HepG2 (cell line): ENCODE measurements around the gene MAB21L4. TPM values are rescaled to one million over a fixed set of nuclear protein-coding genes. Genes with fewer than 3 reads are reported as not detected.
A peak's percentile ranks its signal among the peaks of the same experiment; 100 is the strongest.

Experiments used
- DNMT1 ChIP-seq: sonication (generic); formaldehyde crosslinking; IDR thresholded peaks from 2 replicates; pipeline ENCODE4 v1.5.1; 2020; ENCODE audit warnings: mild to moderate bottlenecking, missing genetic modification reagents
- DPF2 ChIP-seq: sonication (generic); formaldehyde crosslinking; IDR thresholded peaks from 2 replicates; pipeline ENCODE4 v1.4.0; 2020; ENCODE audit warnings: mild to moderate bottlenecking, low read depth, missing genetic modification reagents, borderline replicate concordance
- GABPB1 ChIP-seq: IDR thresholded peaks from 2 replicates; pipeline ENCODE4 v1.6.1; 2016; ENCODE audit warnings: mild to moderate bottlenecking, missing genetic modification reagents, moderate library complexity, missing compliant biosample characterization
- GFI1 ChIP-seq: sonication (generic); formaldehyde crosslinking; IDR thresholded peaks from 2 replicates; pipeline ENCODE4 v1.5.0; 2020; ENCODE audit warnings: missing genetic modification reagents, mild to moderate bottlenecking, borderline replicate concordance
- JUN ChIP-seq: sonication (generic); formaldehyde crosslinking; IDR thresholded peaks from 2 replicates; pipeline ENCODE4 v1.4.0; 2020; ENCODE audit warnings: mild to moderate bottlenecking, missing genetic modification reagents
- NFYC ChIP-seq: IDR thresholded peaks from 2 replicates; pipeline ENCODE4 v1.6.1; 2016; ENCODE audit warnings: missing genetic modification reagents, missing compliant biosample characterization
- PRPF4 ChIP-seq: fragments of 200-400 bp; formaldehyde crosslinking; IDR thresholded peaks from 2 replicates; pipeline ENCODE4 v1.6.1; 2016; ENCODE audit warnings: low read length, low read depth; ENCODE audit not compliant: poor library complexity, severe bottlenecking
- RNF2 ChIP-seq: fragments of 450-650 bp; conservative IDR thresholded peaks from 2 replicates; pipeline ENCODE4 v1.6.1; 2016; ENCODE audit warnings: low read depth
- ZMYM3 ChIP-seq: sonication (generic); formaldehyde crosslinking; IDR thresholded peaks from 2 replicates; pipeline ENCODE4 v1.5.1; 2020; ENCODE audit warnings: mild to moderate bottlenecking, missing genetic modification reagents
- ZNF382 ChIP-seq: sonication (generic); formaldehyde crosslinking; IDR thresholded peaks from 2 replicates; pipeline ENCODE4 v1.5.0; 2020; ENCODE audit warnings: missing genetic modification reagents, mild to moderate bottlenecking, borderline replicate concordance
- ZNF451 ChIP-seq: sonication (generic); formaldehyde crosslinking; IDR thresholded peaks from 2 replicates; pipeline ENCODE4 v1.5.0; 2020; ENCODE audit warnings: mild to moderate bottlenecking, missing genetic modification reagents
- ZNF768 ChIP-seq: sonication (generic); formaldehyde crosslinking; IDR thresholded peaks from 2 replicates; pipeline ENCODE4 v1.4.0; 2020; ENCODE audit warnings: missing genetic modification reagents
- polyA plus RNA-seq, 8 experiments: library from polyadenylated mRNA; depleted of rRNA in 3 of 8; stranded (reverse) in 7 of 8; unstranded in 1 of 8; fragments of >200 nt; fragmentation: Illumina TruSeq in 4 of 8; extraction: Trizol in 4 of 8; gene quantifications; 2 replicates each; pipeline versions ENCODE4 v1.2.1 to v1.2.3, GENCODE V29; 2011 to 2016; ENCODE audit warnings: low read depth in 4 of 8, missing spikeins in 1 of 8, mixed read lengths in 1 of 8; ENCODE audit not compliant: insufficient read depth in 1 of 8
- total RNA-seq, 5 experiments: library from RNA; depleted of rRNA; stranded (reverse); fragments of >200 nt; fragmentation: Illumina TruSeq; extraction: Trizol; gene quantifications; 2 replicates each; pipeline ENCODE4 v1.2.3, GENCODE V29; 2016; ENCODE audit warnings: low read depth in 1 of 5
- TF ChIP-seq, protein P1 (sequence below): fragments of 450-650 bp; IDR thresholded peaks from 2 replicates; pipeline ENCODE4 v1.6.1; 2017; ENCODE audit warnings: mild to moderate bottlenecking
- TF ChIP-seq, protein P2 (sequence below): sonication (generic); formaldehyde crosslinking; IDR thresholded peaks from 2 replicates; pipeline ENCODE4 v1.5.1; 2020; ENCODE audit warnings: mild to moderate bottlenecking, missing genetic modification reagents, borderline replicate concordance
- TF ChIP-seq, protein P3 (sequence below): sonication (generic); formaldehyde crosslinking; IDR thresholded peaks from 2 replicates; pipeline ENCODE4 v1.4.0; 2020; ENCODE audit warnings: mild to moderate bottlenecking, low read depth, missing genetic modification reagents
- TF ChIP-seq, protein P4 (sequence below): sonication (generic); formaldehyde crosslinking; IDR thresholded peaks from 2 replicates; pipeline ENCODE4 v1.4.0; 2020; ENCODE audit warnings: mild to moderate bottlenecking, missing genetic modification reagents
- TF ChIP-seq, protein P5 (sequence below): sonication (generic); formaldehyde crosslinking; conservative IDR thresholded peaks from 2 replicates; pipeline ENCODE4 v1.4.0; 2020; ENCODE audit warnings: missing genetic modification reagents

Gene MAB21L4
- total and polyA plus RNA-seq, 2 of the 13 experiments (the other 11 are each of a cell fraction or from before 2014, with no cell fraction given): 3.0 to 14.0 TPM

DNA sequence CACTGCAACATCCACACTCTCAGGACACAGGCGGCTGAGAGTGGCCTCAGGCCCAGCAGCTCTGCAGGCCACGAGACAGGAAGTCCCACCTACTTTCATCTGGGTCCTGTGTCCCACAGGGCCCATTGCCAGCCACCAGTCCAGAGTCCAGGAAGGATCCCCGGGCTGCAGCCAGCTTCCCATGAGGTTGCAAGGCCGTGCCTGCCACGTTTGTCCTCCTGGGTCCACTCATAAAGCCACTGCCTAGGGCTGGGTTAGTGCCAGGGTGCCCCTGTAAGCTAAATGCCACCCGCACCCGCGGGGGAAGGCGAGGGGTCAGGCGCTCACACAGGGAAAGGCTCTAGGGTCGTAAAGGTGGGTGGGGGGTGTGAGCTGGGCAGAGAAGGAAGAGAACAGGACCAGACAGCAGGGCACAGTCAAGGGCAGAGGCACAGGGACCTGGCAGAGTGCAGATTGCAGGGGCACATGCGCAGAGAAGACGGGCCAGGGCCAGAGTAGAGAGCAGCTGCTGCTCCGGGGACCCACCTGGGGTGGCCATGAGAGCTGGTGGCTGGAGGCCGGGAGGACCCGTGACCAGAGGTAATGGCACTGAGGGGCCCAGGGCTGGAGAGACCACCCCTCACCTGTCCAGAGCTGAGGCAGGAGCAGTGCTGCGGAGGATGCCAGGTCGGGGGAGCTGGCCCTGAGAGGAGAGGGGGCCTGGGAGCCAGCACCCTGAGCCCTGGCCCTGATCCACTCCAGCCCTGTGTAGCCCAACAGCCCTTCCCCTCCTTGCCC, 19.3 kb downstream of the MAB21L4 start (continued):
- TF ChIP-seq, protein P1, sequence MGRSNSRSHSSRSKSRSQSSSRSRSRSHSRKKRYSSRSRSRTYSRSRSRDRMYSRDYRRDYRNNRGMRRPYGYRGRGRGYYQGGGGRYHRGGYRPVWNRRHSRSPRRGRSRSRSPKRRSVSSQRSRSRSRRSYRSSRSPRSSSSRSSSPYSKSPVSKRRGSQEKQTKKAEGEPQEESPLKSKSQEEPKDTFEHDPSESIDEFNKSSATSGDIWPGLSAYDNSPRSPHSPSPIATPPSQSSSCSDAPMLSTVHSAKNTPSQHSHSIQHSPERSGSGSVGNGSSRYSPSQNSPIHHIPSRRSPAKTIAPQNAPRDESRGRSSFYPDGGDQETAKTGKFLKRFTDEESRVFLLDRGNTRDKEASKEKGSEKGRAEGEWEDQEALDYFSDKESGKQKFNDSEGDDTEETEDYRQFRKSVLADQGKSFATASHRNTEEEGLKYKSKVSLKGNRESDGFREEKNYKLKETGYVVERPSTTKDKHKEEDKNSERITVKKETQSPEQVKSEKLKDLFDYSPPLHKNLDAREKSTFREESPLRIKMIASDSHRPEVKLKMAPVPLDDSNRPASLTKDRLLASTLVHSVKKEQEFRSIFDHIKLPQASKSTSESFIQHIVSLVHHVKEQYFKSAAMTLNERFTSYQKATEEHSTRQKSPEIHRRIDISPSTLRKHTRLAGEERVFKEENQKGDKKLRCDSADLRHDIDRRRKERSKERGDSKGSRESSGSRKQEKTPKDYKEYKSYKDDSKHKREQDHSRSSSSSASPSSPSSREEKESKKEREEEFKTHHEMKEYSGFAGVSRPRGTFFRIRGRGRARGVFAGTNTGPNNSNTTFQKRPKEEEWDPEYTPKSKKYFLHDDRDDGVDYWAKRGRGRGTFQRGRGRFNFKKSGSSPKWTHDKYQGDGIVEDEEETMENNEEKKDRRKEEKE: no peak
- TF ChIP-seq PRPF4 (no peak), RNF2 (peak; percentile 92), GABPB1 (CRISPR knock-in tag) (peak; percentile 95), DPF2 (peak; percentile 78; the same call in 1 of the 2 replicates), NFYC (CRISPR knock-in tag) (peak; percentile 44), JUN (CRISPR knock-in tag) (peak; percentile 77; the same call in 1 of the 2 replicates), ZNF382 (CRISPR knock-in tag) (no peak), ZMYM3 (CRISPR knock-in tag) (peak; percentile 74), ZNF451 (CRISPR knock-in tag) (peak; percentile 93), ZNF768 (peak; percentile 34; the same call in 1 of the 2 replicates), DNMT1 (CRISPR knock-in tag) (no peak; the same call in 1 of the 2 replicates), GFI1 (CRISPR knock-in tag) (peak; percentile 60; the same call in 1 of the 2 replicates)
- TF ChIP-seq, protein P2, sequence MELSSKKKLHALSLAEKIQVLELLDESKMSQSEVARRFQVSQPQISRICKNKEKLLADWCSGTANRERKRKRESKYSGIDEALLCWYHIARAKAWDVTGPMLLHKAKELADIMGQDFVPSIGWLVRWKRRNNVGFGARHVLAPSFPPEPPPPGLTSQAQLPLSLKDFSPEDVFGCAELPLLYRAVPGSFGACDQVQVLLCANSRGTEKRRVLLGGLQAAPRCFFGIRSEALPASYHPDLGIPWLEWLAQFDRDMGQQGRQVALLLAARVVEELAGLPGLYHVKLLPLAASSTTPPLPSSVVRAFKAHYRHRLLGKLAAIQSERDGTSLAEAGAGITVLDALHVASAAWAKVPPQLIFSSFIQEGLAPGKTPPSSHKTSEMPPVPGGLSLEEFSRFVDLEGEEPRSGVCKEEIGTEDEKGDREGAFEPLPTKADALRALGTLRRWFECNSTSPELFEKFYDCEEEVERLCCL (CRISPR knock-in tag): peak; percentile 96
- TF ChIP-seq, protein P3, sequence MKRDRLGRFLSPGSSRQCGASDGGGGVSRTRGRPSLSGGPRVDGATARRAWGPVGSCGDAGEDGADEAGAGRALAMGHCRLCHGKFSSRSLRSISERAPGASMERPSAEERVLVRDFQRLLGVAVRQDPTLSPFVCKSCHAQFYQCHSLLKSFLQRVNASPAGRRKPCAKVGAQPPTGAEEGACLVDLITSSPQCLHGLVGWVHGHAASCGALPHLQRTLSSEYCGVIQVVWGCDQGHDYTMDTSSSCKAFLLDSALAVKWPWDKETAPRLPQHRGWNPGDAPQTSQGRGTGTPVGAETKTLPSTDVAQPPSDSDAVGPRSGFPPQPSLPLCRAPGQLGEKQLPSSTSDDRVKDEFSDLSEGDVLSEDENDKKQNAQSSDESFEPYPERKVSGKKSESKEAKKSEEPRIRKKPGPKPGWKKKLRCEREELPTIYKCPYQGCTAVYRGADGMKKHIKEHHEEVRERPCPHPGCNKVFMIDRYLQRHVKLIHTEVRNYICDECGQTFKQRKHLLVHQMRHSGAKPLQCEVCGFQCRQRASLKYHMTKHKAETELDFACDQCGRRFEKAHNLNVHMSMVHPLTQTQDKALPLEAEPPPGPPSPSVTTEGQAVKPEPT (CRISPR knock-in tag): peak; percentile 77
- TF ChIP-seq, protein P4, sequence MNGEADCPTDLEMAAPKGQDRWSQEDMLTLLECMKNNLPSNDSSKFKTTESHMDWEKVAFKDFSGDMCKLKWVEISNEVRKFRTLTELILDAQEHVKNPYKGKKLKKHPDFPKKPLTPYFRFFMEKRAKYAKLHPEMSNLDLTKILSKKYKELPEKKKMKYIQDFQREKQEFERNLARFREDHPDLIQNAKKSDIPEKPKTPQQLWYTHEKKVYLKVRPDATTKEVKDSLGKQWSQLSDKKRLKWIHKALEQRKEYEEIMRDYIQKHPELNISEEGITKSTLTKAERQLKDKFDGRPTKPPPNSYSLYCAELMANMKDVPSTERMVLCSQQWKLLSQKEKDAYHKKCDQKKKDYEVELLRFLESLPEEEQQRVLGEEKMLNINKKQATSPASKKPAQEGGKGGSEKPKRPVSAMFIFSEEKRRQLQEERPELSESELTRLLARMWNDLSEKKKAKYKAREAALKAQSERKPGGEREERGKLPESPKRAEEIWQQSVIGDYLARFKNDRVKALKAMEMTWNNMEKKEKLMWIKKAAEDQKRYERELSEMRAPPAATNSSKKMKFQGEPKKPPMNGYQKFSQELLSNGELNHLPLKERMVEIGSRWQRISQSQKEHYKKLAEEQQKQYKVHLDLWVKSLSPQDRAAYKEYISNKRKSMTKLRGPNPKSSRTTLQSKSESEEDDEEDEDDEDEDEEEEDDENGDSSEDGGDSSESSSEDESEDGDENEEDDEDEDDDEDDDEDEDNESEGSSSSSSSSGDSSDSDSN (CRISPR knock-in tag): peak; percentile 80
- TF ChIP-seq, protein P5, sequence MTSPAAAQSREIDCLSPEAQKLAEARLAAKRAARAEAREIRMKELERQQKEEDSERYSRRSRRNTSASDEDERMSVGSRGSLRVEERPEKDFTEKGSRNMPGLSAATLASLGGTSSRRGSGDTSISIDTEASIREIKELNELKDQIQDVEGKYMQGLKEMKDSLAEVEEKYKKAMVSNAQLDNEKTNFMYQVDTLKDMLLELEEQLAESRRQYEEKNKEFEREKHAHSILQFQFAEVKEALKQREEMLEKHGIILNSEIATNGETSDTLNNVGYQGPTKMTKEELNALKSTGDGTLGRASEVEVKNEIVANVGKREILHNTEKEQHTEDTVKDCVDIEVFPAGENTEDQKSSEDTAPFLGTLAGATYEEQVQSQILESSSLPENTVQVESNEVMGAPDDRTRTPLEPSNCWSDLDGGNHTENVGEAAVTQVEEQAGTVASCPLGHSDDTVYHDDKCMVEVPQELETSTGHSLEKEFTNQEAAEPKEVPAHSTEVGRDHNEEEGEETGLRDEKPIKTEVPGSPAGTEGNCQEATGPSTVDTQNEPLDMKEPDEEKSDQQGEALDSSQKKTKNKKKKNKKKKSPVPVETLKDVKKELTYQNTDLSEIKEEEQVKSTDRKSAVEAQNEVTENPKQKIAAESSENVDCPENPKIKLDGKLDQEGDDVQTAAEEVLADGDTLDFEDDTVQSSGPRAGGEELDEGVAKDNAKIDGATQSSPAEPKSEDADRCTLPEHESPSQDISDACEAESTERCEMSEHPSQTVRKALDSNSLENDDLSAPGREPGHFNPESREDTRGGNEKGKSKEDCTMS: no peak
